HG03175 (cell line): ENCODE data around the gene NRXN3.

ENCODE experiments used
- ATAC-seq: cut with Tn5 transposase; IDR thresholded peaks from one replicate; pipeline ENCODE4 v1.9.1; 2021; ENCODE audit warnings: mild to moderate bottlenecking, moderate library complexity; ENCODE audit not compliant: unreplicated experiment

The NRXN3 gene

GRCh38 chr14:78697341-78697740 lies 527.2 kb downstream of the NRXN3 start:
- no peak for ATAC-seq

- no peak for ATAC-seq
Observed at GRCh38 chr14:78698991-78699390, 528.8 kb downstream of the NRXN3 start.

- ATAC-seq = no peak
Observed at GRCh38 chr14:78700236-78700635, 530.1 kb downstream of the NRXN3 start.

DNA sequence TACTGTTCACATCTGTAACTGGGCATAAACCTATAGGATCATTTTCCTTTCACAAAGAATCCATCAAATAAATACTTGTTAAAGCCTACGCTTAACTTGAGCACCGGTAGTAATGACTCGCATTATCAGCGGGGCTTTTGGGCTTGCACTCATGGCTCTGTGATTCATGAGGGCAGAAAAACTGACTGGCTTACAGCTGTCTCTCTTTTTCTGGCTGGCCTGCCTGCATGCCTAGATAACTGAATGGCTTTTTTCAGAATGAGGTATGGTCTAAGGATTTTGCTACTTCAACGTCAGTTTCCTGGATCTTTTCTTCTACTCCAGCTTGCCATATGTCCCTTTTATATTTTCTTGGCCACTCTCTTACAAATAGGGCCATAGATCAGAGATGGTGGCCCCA lies 531.1 kb downstream of the NRXN3 start:
- no peak for ATAC-seq

- ATAC-seq = no peak
Observed at GRCh38 chr14:78704965-78705364, 534.8 kb downstream of the NRXN3 start.

DNA sequence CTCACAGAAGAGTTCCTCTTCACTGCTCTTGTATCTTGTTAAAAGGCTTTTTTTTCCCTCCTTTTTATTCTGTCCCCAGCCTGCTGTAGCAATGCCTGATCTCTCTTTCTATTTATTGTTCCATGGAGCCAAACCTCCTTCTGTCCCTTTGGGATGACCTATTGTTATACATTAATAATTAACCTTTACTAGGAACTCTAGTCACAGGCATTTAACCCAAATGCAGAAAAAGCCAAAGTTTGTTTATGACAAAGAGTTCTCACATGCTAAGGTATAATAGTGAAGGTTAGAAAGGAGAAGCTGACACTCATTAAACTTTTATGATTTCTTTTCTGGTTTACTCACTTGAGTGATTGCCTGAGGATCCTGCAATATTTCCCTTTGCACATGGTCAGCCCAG lies 535.8 kb downstream of the NRXN3 start:
- ATAC-seq = no peak

GRCh38 chr14:78709795-78710557 lies 539.8 kb downstream of the NRXN3 start:
- ATAC-seq = no peak

DNA sequence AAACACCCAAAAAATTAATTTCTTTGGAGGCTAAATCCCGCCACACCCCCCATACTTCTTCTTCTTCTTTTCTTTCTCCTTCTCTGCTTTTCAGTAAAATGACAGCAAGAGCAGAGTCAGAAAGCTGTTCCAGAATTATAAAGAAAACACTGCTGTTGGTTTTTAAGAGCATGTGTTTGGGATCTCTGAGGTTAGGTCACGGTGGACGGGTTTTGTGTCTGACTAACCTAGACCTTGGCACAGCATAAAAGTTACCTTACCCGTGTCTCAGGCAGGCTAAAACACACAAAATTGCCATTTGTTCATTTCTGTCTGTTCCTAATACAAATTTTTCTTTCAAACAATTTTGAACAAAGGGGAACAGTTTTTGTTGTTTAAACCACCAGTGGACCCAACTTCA lies 540.8 kb downstream of the NRXN3 start:
- ATAC-seq = no peak

- no peak for ATAC-seq
Observed at GRCh38 chr14:78713716-78714115, 543.5 kb downstream of the NRXN3 start.

- no peak for ATAC-seq
Observed at GRCh38 chr14:78714711-78715110, 544.5 kb downstream of the NRXN3 start.

DNA sequence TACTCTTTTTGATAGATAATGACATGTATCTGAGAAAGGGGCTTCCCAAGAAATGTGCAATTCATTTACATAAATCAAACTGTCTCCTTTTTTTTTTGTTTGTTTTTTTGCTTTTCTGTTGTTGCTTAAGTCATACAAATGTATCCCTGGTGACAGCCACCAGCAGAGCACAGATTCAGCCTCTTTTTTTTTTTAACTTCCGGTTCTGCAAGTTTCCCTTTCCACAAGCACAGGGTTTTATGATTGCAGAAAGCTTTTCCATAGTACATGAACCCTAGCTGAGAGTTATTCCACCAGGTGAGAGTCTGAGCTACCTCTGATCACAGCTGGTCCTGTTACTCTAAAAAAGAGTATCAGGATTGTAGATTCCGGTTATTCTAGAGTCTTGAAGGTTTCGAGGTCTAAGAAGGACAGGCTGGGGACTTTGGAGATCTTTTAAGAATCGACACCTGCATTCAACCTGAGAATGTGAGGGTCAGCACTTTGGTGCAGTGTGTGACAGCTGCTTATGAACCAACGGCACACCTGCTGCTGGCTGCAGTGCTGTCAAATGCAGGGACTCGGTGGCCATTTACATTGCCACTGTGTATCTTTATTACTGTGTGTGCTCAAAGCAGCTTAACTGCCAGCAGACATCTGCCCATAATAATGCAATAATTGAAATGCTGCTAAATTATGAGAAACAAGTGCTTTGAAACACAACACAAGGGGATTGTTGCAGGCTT lies 551.7 kb downstream of the NRXN3 start:
- ATAC-seq = no peak

DNA sequence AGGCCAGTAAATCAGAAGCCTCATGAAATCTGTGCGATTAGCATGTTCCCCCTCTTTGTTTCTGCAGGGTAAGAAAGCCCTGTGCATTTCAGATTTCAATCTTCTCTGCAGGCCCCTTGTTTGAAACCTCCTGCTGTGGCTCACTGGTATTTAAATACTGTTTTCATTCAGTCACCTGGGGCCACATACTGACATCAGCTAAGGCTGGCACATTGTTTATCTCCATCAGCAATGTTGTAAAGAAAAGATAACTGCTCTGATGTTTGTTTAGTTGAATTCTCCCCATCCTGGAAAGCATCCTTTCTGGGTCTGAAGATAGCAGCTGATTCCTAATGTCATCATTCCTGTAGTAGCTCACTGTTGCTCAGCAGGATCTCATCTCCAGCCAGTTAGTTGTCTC lies 554.9 kb downstream of the NRXN3 start:
- ATAC-seq = no peak

DNA sequence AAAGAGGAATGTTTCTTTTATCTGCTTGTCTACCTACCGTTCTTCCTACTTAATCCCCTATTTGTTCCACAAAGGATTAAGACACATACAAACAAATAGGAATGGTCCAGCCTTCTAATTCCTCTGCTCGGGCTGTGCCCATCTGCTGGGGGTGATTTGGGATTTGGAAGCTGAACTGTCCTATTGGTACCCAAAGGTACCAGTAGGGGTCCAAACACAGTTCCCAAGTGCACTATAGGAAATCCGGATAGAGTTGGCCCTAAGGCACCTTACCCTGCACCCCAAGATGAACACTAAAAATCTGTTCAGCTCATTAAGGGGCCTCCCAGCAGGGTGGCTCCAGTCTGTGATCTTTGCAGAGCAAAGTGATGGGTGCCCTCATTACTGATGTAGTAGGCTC lies 566.9 kb downstream of the NRXN3 start:
- no peak for ATAC-seq

GRCh38 chr14:78737601-78738000 lies 567.4 kb downstream of the NRXN3 start:
- ATAC-seq = no peak

- no peak for ATAC-seq
Observed at GRCh38 chr14:78746086-78746595, 576.0 kb downstream of the NRXN3 start.

- no peak for ATAC-seq
Observed at GRCh38 chr14:78747813-78748212, 577.6 kb downstream of the NRXN3 start.

- peak; percentile 46 for ATAC-seq
Observed at GRCh38 chr14:78752518-78753188, 582.5 kb downstream of the NRXN3 start.

GRCh38 chr14:78754059-78754458 lies 583.9 kb downstream of the NRXN3 start:
- no peak for ATAC-seq

DNA sequence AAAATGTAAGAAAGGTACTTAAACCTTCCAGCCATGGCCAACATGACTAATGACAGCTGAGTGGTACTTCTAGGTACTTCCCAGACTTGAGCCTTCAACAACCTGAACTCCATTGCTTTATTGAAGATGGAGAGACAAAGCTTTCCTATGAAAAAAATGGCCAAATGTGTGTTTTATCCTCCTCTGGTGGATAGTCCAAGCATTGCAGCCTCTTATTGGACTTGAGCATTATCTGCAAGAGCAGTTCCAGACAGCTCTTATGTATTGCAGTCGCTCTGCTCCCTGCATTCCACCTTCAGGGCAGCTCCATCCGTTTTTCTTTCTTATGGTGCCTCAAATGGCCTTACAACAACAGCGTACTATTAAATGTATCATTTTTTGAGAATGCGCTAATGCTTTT lies 588.2 kb downstream of the NRXN3 start:
- ATAC-seq = peak; percentile 72

- ATAC-seq = no peak
Observed at GRCh38 chr14:78762331-78762730, 592.2 kb downstream of the NRXN3 start.

DNA sequence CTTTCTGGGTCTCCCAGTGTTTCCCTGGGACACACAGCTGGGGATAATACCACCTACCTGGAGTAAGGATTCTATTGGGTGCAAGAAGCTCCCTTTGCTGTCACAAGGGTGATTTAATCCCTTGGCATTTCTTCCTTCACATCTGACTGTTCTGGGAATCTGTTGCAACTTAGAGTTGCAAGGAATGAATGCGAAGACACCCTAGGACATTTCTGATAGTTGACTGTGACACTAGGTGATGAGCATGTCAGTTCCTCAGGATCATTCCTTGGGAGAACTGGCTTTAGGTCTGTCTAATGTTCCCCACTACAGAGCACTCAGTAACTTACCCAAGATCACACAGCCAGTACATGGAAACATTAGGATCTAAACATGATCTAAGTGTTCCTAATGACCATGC lies 593.6 kb downstream of the NRXN3 start:
- ATAC-seq = no peak

DNA sequence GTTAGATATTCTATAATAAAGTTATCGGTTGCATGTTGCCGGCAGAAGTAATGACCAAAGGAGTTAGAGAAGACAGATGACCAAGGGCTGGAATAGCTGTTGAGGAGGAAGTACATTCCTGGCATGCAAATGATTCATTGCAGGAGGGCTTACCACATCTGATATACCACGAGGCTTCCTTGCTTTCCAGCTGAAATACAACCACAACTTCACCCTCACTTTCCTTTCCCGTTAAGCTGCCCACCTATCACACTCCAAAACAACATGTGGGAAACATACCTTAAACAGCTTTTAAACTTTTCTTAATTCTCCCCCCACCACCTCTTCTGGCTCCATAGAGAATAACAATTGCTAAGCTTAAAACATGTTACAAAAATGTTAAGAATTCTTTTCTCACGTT lies 594.1 kb downstream of the NRXN3 start:
- ATAC-seq = no peak
